ENCODE data around the gene LRG1. TPM values are rescaled to one million over a fixed set of nuclear protein-coding genes. Genes with fewer than 3 reads are reported as not detected.

Gene LRG1
- total RNA-seq, 1 donor from 2014 or later = 0.09 TPM

DNA sequence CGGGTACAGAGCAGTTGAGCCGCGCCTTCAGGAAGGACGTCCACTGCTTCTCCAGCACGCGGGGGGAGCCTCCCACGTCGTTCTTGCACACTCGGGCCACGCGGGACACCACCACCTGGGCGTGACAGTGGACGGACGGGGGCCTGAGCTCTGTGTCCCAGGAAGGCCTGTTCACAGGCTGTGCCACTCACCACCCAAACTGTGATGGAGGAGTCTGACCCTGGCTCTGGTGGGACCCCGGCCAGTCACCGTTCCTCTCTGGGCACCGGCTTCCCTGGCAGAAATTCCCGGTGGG, 12.6 kb upstream of the LRG1 start:
- no peak overlapping the region for H3K4me3 Mint-ChIP-seq
- no peak overlapping the region for H3K27ac Mint-ChIP-seq (ENCODE audit: unreplicated experiment)
- DNase-seq (ENCODE audit: low read depth, low spot score) = no peak
- no peaks in the 10 kb centered on the region for H3K27me3 Mint-ChIP-seq (ENCODE audit: low read depth)
- peaks cover 5% of the 10 kb centered on the region for H3K9me3 Mint-ChIP-seq
- peaks cover 4% of the 10 kb centered on the region for H3K4me1 Mint-ChIP-seq
- peaks cover 12% of the 10 kb centered on the region for H3K36me3 Mint-ChIP-seq (ENCODE audit: low read depth)
- TF ChIP-seq CTCF (conservative IDR thresholded peaks at IDR 0.05) = no peak

- H3K4me3 Mint-ChIP-seq = no peak overlapping the region
- no peaks in the 10 kb centered on the region for H3K4me1 Mint-ChIP-seq
- no peak for TF ChIP-seq CTCF (conservative IDR thresholded peaks at IDR 0.05)
- no peak overlapping the region for H3K27ac Mint-ChIP-seq (ENCODE audit: unreplicated experiment)
- DNase-seq (ENCODE audit: low read depth, low spot score) = no peak
- H3K27me3 Mint-ChIP-seq (ENCODE audit: low read depth) = no peaks in the 10 kb centered on the region
- peaks cover 5% of the 10 kb centered on the region for H3K9me3 Mint-ChIP-seq
- peaks cover 12% of the 10 kb centered on the region for H3K36me3 Mint-ChIP-seq (ENCODE audit: low read depth)
Measured at GRCh38 chr19:4550479-4551050, 10.7 kb upstream of the LRG1 start.

DNA sequence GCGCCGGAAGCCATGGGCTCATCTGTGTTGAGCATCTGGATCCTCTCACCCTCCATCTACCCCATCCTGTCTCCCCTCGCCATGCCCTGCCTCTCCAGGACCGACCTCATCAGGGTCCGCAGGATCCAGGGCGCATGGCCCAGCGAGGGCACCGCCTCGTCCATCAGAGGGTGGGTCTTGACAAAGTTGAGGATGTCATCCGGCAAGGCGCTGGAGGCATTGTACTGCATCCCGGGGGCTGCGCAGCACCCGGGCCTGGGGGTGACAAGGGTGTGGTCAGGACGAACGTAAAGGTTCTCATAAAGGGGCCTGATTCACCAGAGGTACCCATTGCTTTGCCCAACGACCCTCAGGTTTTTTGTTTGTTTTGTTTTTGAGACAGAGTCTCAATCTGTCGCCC, 10.2 kb upstream of the LRG1 start:
- TF ChIP-seq CTCF (conservative IDR thresholded peaks at IDR 0.05) = no peak
- Mint-ChIP-seq H3K27ac (ENCODE audit: unreplicated experiment) (no peak overlapping the region), H3K4me3 (no peak overlapping the region), H3K4me1 (no peaks in the 10 kb centered on the region), H3K27me3 (ENCODE audit: low read depth) (no peaks in the 10 kb centered on the region), H3K36me3 (ENCODE audit: low read depth) (peaks cover 12% of the 10 kb centered on the region), H3K9me3 (peaks cover 5% of the 10 kb centered on the region)
- no peak for DNase-seq (ENCODE audit: low read depth, low spot score)

DNA sequence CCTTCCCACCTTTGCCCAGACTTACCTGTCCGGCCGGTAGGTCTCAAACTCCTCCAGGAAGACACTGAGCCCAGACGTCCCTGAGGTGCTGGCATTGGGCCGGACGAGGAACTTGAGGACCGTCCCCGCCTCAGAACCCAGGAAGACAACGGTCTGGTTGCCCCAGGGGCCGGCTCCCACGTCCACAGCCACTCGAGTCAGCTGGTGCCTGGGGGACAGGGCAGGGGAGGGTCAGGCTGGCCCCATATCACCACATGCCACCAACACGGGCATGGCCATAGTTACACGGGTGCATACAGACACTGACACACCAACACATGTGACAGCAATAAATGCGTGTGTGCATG, 8.4 kb upstream of the LRG1 start:
- Mint-ChIP-seq H3K4me3 (no peak overlapping the region), H3K27me3 (ENCODE audit: low read depth) (no peaks in the 10 kb centered on the region), H3K27ac (ENCODE audit: unreplicated experiment) (no peak overlapping the region), H3K9me3 (peaks cover 5% of the 10 kb centered on the region), H3K4me1 (no peaks in the 10 kb centered on the region), H3K36me3 (ENCODE audit: low read depth) (peaks cover 5% of the 10 kb centered on the region)
- no peak for TF ChIP-seq CTCF (conservative IDR thresholded peaks at IDR 0.05)
- DNase-seq (ENCODE audit: low read depth, low spot score) = no peak

GRCh38 chr19:4547303-4548237, 7.7 kb upstream of the LRG1 start:
- no peak for DNase-seq (ENCODE audit: low read depth, low spot score)
- H3K9me3 Mint-ChIP-seq = no peaks in the 10 kb centered on the region
- TF ChIP-seq CTCF (conservative IDR thresholded peaks at IDR 0.05) = peak; percentile 32
- no peaks in the 10 kb centered on the region for H3K36me3 Mint-ChIP-seq (ENCODE audit: low read depth)
- no peaks in the 10 kb centered on the region for H3K4me1 Mint-ChIP-seq
- no peak overlapping the region for H3K27ac Mint-ChIP-seq (ENCODE audit: unreplicated experiment)
- no peaks in the 10 kb centered on the region for H3K27me3 Mint-ChIP-seq (ENCODE audit: low read depth)
- H3K4me3 Mint-ChIP-seq = no peak overlapping the region

Measured in neural crest cell (in vitro differentiated cells).